Choroid plexus epithelial cell (primary cell): Measurements from ENCODE around the gene PTX3.

ENCODE experiments used
- DNase-seq: peaks from one replicate; pipeline ENCODE4 v3.0.0-alpha.2; 2010; ENCODE audit warnings: low read depth
- H3K4me3 ChIP-seq: 2 replicates; pipeline ENCODE4 v1.5.1; 2011; ENCODE audit warnings: low read depth, mild to moderate bottlenecking, control low read depth, low read length, moderate library complexity
- CTCF ChIP-seq: conservative IDR thresholded peaks from 2 replicates; pipeline ENCODE4 v1.5.1; 2011; ENCODE audit warnings: low read depth, mild to moderate bottlenecking, control low read depth, inconsistent platforms, low read length, moderate library complexity

Gene PTX3

GRCh38 chr3:157409516-157409915 is 27.1 kb upstream of the PTX3 start:
- TF ChIP-seq CTCF = no peak
- no peak overlapping the region for H3K4me3 ChIP-seq
- no peak for DNase-seq

- DNase-seq = no peak
- no peak overlapping the region for H3K4me3 ChIP-seq
- no peak for TF ChIP-seq CTCF
These were observed 25.7 kb upstream of the PTX3 start for GRCh38 chr3:157410945-157411344.

GRCh38 chr3:157412323-157412855 is 24.3 kb upstream of the PTX3 start:
- H3K4me3 ChIP-seq = no peak overlapping the region

DNA sequence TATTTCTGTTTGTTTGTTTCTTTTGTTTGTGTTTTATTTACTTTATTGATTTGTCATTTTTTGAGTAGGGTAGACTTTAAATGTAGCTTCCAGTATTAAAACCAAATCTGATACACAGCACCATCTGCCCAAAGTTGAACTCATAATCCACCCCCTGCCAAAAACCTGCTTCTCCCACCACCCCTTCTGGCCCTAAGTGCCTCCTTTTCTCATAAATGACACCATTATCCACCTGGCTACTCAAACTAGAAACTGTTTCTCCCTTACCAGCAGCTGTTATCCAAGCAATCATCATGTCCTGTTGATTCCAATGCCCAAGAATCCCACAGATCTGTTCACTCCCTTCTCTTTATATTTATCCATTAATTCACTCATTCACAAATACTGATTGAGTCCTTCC is 21.8 kb upstream of the PTX3 start:
- no peak for TF ChIP-seq CTCF
- DNase-seq = no peak
- H3K4me3 ChIP-seq = no peak overlapping the region

More at GRCh38 chr3:157412323-157412855, 24.3 kb upstream of the PTX3 start:
- no peak for DNase-seq
- no peak for TF ChIP-seq CTCF

DNA sequence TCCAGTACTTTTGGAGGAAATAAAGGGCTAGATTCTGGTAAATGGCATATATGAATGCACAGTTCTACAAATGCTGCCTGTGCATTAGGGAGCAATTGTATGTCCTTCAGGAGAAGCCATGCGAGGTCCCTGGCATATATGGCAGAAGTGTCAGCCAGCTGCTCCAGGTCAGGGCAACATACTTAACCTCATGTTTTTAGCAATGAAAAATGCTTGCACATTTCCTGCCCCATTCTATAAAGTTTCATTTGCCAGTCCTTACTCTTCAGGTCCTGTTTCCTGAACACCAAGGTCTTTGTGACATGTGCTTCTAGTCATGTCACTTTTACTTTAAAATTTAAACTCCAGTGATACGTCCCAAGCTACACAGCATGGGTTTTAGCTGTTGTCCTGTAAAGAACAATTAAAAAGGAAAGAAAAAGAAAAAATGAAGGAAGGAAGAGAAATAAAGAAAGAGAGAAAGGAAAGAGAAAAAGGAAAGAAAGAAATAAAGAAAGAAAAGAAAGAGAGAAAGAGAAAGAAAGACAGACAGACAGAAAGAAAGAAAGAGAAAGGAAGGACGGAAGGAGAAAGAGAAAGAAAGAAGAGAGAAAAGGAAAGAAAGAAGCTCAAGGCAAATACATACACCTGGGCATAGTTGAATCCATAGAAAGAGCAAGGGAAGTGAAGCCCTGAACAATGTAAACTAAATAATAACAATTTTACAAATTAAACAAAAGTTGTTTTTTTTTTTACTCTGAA is 20.1 kb upstream of the PTX3 start:
- no peak for DNase-seq
- TF ChIP-seq CTCF = no peak
- H3K4me3 ChIP-seq = no peak overlapping the region

DNA sequence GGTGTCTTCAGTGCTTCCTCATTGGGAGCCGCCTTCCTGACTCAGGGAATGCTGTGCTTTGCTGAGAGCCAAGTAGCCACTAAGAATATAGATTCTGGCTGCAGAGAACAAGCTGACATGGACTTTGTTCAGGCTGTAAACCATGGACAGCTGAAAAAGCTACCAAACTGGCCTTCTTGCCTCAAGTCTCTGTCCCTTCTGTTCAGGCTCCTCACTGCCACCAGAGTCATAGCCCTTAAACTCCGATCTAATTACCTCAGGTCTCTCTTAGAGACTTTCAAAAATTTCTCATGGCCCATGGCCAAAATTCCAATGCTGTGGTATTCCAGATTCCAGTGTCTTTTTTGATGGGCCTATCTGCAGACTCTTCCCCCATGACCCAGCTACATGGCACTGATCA is 19.4 kb upstream of the PTX3 start:
- DNase-seq = no peak
- no peak for TF ChIP-seq CTCF

GRCh38 chr3:157418104-157418503 is 18.5 kb upstream of the PTX3 start:
- TF ChIP-seq CTCF = no peak
- DNase-seq = no peak
- no peak overlapping the region for H3K4me3 ChIP-seq

More for the DNA sequence above, 19.4 kb upstream of the PTX3 start:
- H3K4me3 ChIP-seq = no peak overlapping the region
